GM19468 (cell line): ENCODE results near the gene C1orf210.
A peak's percentile ranks its signal among the peaks of the same experiment; 100 is the strongest.

ENCODE experiments used
- ATAC-seq: cut with Tn5 transposase; IDR thresholded peaks from one replicate; pipeline ENCODE4 v1.9.1; 2021; ENCODE audit warnings: mild to moderate bottlenecking, moderate library complexity, moderate number of reproducible peaks; ENCODE audit not compliant: unreplicated experiment; ENCODE audit errors: extremely low read depth

Gene C1orf210

GRCh38 chr1:43255438-43256210 is 29.8 kb downstream of the C1orf210 start:
- ATAC-seq: no peak

GRCh38 chr1:43253876-43254275 is 31.5 kb downstream of the C1orf210 start:
- no peak for ATAC-seq

GRCh38 chr1:43253173-43253572 is 32.2 kb downstream of the C1orf210 start:
- no peak for ATAC-seq

- no peak for ATAC-seq
Observed at GRCh38 chr1:43252225-43252624, 33.2 kb downstream of the C1orf210 start.

GRCh38 chr1:43251024-43251423 is 34.4 kb downstream of the C1orf210 start:
- ATAC-seq: no peak

- no peak for ATAC-seq
Observed at GRCh38 chr1:43250351-43250761, 35.0 kb downstream of the C1orf210 start.

GRCh38 chr1:43247256-43247921 is 38.0 kb downstream of the C1orf210 start:
- no peak for ATAC-seq

GRCh38 chr1:43246466-43247213 is 38.7 kb downstream of the C1orf210 start:
- no peak for ATAC-seq

GRCh38 chr1:43243299-43243698 is 42.1 kb downstream of the C1orf210 start:
- ATAC-seq: no peak

- no peak for ATAC-seq
Observed at GRCh38 chr1:43241413-43241836, 44.0 kb downstream of the C1orf210 start.

- peak; percentile 61 for ATAC-seq
Observed at GRCh38 chr1:43239484-43239883, 45.9 kb downstream of the C1orf210 start.

- no peak for ATAC-seq
Observed at GRCh38 chr1:43238991-43239469, 46.4 kb downstream of the C1orf210 start.

- no peak for ATAC-seq
Observed at GRCh38 chr1:43238085-43238484, 47.3 kb downstream of the C1orf210 start.

- ATAC-seq: no peak
Observed at GRCh38 chr1:43237121-43237520, 48.3 kb downstream of the C1orf210 start.

- no peak for ATAC-seq
Observed at GRCh38 chr1:43235451-43236121, 49.8 kb downstream of the C1orf210 start.

- ATAC-seq: no peak
Observed at GRCh38 chr1:43235040-43235439, 50.3 kb downstream of the C1orf210 start.

- ATAC-seq: no peak
Observed at GRCh38 chr1:43234267-43234666, 51.1 kb downstream of the C1orf210 start.

GRCh38 chr1:43233631-43234030 is 51.8 kb downstream of the C1orf210 start:
- ATAC-seq: no peak

GRCh38 chr1:43232482-43232881 is 52.9 kb downstream of the C1orf210 start:
- no peak for ATAC-seq

- no peak for ATAC-seq
Observed at GRCh38 chr1:43232074-43232473, 53.3 kb downstream of the C1orf210 start.
